ENCODE results near the gene NHERF2. TPM values are rescaled to one million over a fixed set of nuclear protein-coding genes. Genes with fewer than 3 reads are reported as not detected.

Gene NHERF2
- total and polyA plus RNA-seq, 2 donors = 25.9 to 111 TPM

GRCh38 chr16:2019921-2020831 is 6.5 kb upstream of the NHERF2 start:
- DNase-seq (ENCODE audit: extremely low spot score) = no peak
- WGBS = 1% methylated on average over 96 of the region's 96 CpGs
- Histone ChIP-seq H3K4me1 (ENCODE audit: insufficient read depth) (no peaks in the 10 kb centered on the region), H3K36me3 (ENCODE audit: insufficient read depth) (no peaks in the 10 kb centered on the region), H3K4me3 (ENCODE audit: low read depth, low read length) (peak overlapping the region; percentile 19), H3K27ac (ENCODE audit: low read depth) (no peak overlapping the region)

DNA sequence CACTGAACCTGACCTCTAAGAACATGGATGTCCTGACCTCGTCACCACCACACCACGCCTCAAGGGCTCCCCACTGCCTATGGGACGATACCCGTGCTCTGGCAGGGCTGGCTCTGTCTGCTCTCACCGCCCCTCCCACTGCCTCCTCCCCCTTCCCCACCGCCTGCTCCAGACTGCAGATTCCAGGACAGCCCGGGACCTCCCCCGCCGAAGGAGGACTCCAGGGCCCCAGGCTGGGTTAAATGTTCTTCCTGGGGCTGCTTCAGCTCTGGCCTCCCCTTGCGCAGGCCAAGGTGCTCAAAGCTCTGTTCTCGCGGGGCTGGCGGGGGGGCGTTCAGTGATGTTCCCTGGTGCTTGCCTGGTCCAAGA is 4.0 kb upstream of the NHERF2 start:
- H3K4me1 ChIP-seq (ENCODE audit: insufficient read depth) = no peaks in the 10 kb centered on the region
- DNase-seq (ENCODE audit: extremely low spot score) = no peak
- no peak overlapping the region for H3K4me3 ChIP-seq (ENCODE audit: low read depth, low read length)
- H3K36me3 ChIP-seq (ENCODE audit: insufficient read depth) = no peaks in the 10 kb centered on the region
- no peak overlapping the region for H3K27ac ChIP-seq (ENCODE audit: low read depth)
- 2% methylated on average over 14 of the region's 14 CpGs for WGBS

- peak; percentile 70 for DNase-seq (ENCODE audit: extremely low spot score)
- Histone ChIP-seq H3K27ac (ENCODE audit: low read depth) (peak overlapping the region; percentile 46), H3K36me3 (ENCODE audit: insufficient read depth) (no peaks in the 10 kb centered on the region), H3K4me3 (ENCODE audit: low read depth, low read length) (no peak overlapping the region), H3K4me1 (ENCODE audit: insufficient read depth) (no peaks in the 10 kb centered on the region)
- WGBS = 11% methylated on average over 53 of the region's 53 CpGs
These were observed 3.3 kb upstream of the NHERF2 start for GRCh38 chr16:2023092-2024031.

- H3K36me3 ChIP-seq (ENCODE audit: insufficient read depth) = no peaks in the 10 kb centered on the region
- peak overlapping the region; percentile 46 for H3K27ac ChIP-seq (ENCODE audit: low read depth)
- WGBS = 91% methylated on average over 12 of the region's 12 CpGs
- no peaks in the 10 kb centered on the region for H3K4me1 ChIP-seq (ENCODE audit: insufficient read depth)
- DNase-seq (ENCODE audit: extremely low spot score) = no peak
- no peak overlapping the region for H3K4me3 ChIP-seq (ENCODE audit: low read depth, low read length)
These were observed 2.7 kb upstream of the NHERF2 start for GRCh38 chr16:2024032-2024420.

GRCh38 chr16:2025251-2025650 is 1.5 kb upstream of the NHERF2 start:
- H3K27ac ChIP-seq (ENCODE audit: low read depth) = no peak overlapping the region
- WGBS = 93% methylated on average over 14 of the region's 14 CpGs
- no peaks in the 10 kb centered on the region for H3K4me1 ChIP-seq (ENCODE audit: insufficient read depth)
- H3K4me3 ChIP-seq (ENCODE audit: low read depth, low read length) = no peak overlapping the region
- no peaks in the 10 kb centered on the region for H3K36me3 ChIP-seq (ENCODE audit: insufficient read depth)
- DNase-seq (ENCODE audit: extremely low spot score) = no peak

DNA sequence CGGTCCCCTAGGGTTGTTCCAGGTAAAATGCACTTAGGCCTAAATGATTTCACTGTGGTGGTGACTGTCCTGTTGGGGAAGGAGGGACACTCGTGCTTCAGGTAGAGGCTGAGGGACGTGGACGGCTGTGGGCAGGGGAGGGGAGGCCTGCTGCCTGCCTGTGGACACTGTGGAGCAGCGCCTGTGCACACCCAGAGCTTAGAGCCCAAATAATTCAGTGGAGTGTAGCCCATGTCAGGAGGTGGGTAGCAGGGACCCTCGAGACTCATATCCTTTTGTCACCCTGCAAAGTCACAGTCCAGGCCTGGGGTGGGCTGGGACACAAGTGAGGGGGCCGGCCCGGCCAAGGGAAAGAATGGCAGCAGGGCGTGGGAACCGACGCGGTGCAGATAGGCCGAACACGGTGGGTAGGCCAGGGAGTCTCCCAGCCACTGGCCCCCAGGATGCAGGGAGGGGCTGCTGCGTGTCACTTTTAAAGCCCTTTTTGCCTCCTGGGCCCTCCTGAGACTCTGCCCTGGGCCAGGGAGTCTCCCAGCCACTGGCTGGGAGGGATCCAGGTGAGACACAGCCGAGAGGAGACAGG is 733 bp upstream of the NHERF2 start:
- Histone ChIP-seq H3K4me3 (ENCODE audit: low read depth, low read length) (peak overlapping the region; percentile 82), H3K27ac (ENCODE audit: low read depth) (peak overlapping the region; percentile 67), H3K4me1 (ENCODE audit: insufficient read depth) (no peaks in the 10 kb centered on the region), H3K36me3 (ENCODE audit: insufficient read depth) (no peaks in the 10 kb centered on the region)
- WGBS = 84% methylated on average over 16 of the region's 16 CpGs
- no peak for DNase-seq (ENCODE audit: extremely low spot score)

- Histone ChIP-seq H3K27ac (ENCODE audit: low read depth) (peak overlapping the region; percentile 41), H3K4me1 (ENCODE audit: insufficient read depth) (peaks cover under 1% of the 10 kb centered on the region), H3K36me3 (ENCODE audit: insufficient read depth) (no peaks in the 10 kb centered on the region), H3K4me3 (ENCODE audit: low read depth, low read length) (peak overlapping the region; percentile 82)
- 5% methylated on average over 76 of the region's 76 CpGs for WGBS
- DNase-seq (ENCODE audit: extremely low spot score) = no peak
These were observed 615 bp downstream of the NHERF2 start for GRCh38 chr16:2027024-2028010.

- Histone ChIP-seq H3K4me3 (ENCODE audit: low read depth, low read length) (peak overlapping the region; percentile 82), H3K4me1 (ENCODE audit: insufficient read depth) (peaks cover 2% of the 10 kb centered on the region), H3K36me3 (ENCODE audit: insufficient read depth) (no peaks in the 10 kb centered on the region), H3K27ac (ENCODE audit: low read depth) (no peak overlapping the region)
- 59% methylated on average over 3 of the region's 3 CpGs for WGBS
- DNase-seq (ENCODE audit: extremely low spot score) = no peak
These were observed 1.4 kb downstream of the NHERF2 start for GRCh38 chr16:2028146-2028545.

DNA sequence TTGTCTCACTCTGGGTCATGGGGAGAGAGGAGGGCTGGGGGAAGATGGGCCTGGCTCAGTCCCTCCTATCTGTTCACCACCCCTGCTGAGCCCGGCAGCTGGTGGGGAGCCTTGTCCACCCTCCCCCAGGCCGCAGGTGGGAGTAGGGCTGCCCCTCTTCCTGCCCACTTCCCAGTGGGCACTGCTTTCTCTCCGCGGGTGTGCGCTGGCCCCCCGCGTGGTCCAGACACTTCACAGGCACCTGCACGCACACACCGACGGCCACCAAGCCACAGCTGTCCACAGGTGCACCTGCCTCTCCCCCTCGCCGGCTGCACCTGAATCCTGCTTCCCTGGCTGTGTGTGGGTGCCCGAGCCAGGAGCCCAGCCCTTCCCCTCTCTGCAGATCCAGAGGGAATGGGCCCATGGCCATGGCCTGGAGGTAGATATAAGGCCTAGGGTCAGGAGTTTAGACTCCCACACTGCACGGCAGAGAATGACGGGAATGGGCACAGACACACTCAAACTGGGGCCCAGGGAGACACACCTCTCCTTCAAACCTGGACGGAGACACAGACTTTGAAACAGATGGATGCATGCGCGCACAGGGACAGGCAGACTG is 2.0 kb downstream of the NHERF2 start:
- H3K4me1 ChIP-seq (ENCODE audit: insufficient read depth) = peaks cover 2% of the 10 kb centered on the region
- no peak overlapping the region for H3K27ac ChIP-seq (ENCODE audit: low read depth)
- 72% methylated on average over 18 of the region's 18 CpGs for WGBS
- peak overlapping the region; percentile 82 for H3K4me3 ChIP-seq (ENCODE audit: low read depth, low read length)
- H3K36me3 ChIP-seq (ENCODE audit: insufficient read depth) = no peaks in the 10 kb centered on the region
- no peak for DNase-seq (ENCODE audit: extremely low spot score)

- 69% methylated on average over 22 of the region's 22 CpGs for WGBS
- no peaks in the 10 kb centered on the region for H3K36me3 ChIP-seq (ENCODE audit: insufficient read depth)
- DNase-seq (ENCODE audit: extremely low spot score) = no peak
- H3K27ac ChIP-seq (ENCODE audit: low read depth) = no peak overlapping the region
- peaks cover 2% of the 10 kb centered on the region for H3K4me1 ChIP-seq (ENCODE audit: insufficient read depth)
- no peak overlapping the region for H3K4me3 ChIP-seq (ENCODE audit: low read depth, low read length)
These were observed 2.6 kb downstream of the NHERF2 start for GRCh38 chr16:2029350-2029749.

- no peak for DNase-seq (ENCODE audit: extremely low spot score)
- no peak overlapping the region for H3K27ac ChIP-seq (ENCODE audit: low read depth)
- WGBS = 87% methylated on average over 11 of the region's 11 CpGs
- H3K36me3 ChIP-seq (ENCODE audit: insufficient read depth) = no peaks in the 10 kb centered on the region
- peaks cover 2% of the 10 kb centered on the region for H3K4me1 ChIP-seq (ENCODE audit: insufficient read depth)
- no peak overlapping the region for H3K4me3 ChIP-seq (ENCODE audit: low read depth, low read length)
These were observed 3.3 kb downstream of the NHERF2 start for GRCh38 chr16:2030036-2030435.

DNA sequence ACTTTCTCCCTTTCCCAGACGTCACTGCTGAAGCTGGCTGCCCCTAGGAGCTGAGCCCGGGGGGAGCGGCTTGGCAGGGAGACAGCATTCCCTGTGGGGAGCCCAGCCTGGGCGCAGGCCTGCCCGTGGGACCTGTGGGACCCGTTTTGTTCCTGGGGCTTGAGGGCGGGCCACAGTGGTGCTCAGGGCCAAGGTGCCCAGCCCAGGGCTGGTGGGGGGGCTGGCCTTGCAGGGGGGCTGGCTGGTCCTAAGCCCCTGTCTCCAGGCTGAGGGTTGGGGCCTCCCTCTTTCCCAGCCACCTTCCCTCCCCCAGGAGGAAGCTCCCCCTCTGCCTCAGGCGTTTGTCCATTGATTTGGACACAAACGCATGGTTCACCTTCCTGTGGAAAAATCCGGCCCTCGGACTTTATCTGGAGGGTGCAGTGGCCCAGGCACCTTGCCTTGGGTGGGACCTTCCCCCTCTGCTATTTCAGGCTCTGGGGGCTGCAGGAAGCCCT is 4.4 kb downstream of the NHERF2 start:
- Histone ChIP-seq H3K4me1 (ENCODE audit: insufficient read depth) (peaks cover 3% of the 10 kb centered on the region), H3K36me3 (ENCODE audit: insufficient read depth) (no peaks in the 10 kb centered on the region), H3K4me3 (ENCODE audit: low read depth, low read length) (no peak overlapping the region), H3K27ac (ENCODE audit: low read depth) (no peak overlapping the region)
- 71% methylated on average over 11 of the region's 11 CpGs for WGBS
- no peak for DNase-seq (ENCODE audit: extremely low spot score)
